Measurements from ENCODE around the gene CTBP2.

The CTBP2 gene

GRCh38 chr10:125006921-125007426, 153.4 kb downstream of the CTBP2 start:
- no peak for DNase-seq (ENCODE audit: low read depth)
- TF ChIP-seq CTCF (IDR thresholded peaks at IDR 0.05; ENCODE audit: insufficient read depth, low read depth, low read length, missing control alignments) = no peak
- no peak overlapping the region for H3K4me3 ChIP-seq (ENCODE audit: low read depth, low read length)

GRCh38 chr10:125006188-125006680, 154.1 kb downstream of the CTBP2 start:
- no peak overlapping the region for H3K4me3 ChIP-seq (ENCODE audit: low read depth, low read length)
- TF ChIP-seq CTCF (IDR thresholded peaks at IDR 0.05; ENCODE audit: insufficient read depth, low read depth, low read length, missing control alignments) = no peak
- no peak for DNase-seq (ENCODE audit: low read depth)

- no peak overlapping the region for H3K4me3 ChIP-seq (ENCODE audit: low read depth, low read length)
- DNase-seq (ENCODE audit: low read depth) = no peak
- no peak for TF ChIP-seq CTCF (IDR thresholded peaks at IDR 0.05; ENCODE audit: insufficient read depth, low read depth, low read length, missing control alignments)
These were observed 154.8 kb downstream of the CTBP2 start for GRCh38 chr10:125005312-125006187.

GRCh38 chr10:125004571-125005311, 155.6 kb downstream of the CTBP2 start:
- no peak overlapping the region for H3K4me3 ChIP-seq (ENCODE audit: low read depth, low read length)
- no peak for TF ChIP-seq CTCF (IDR thresholded peaks at IDR 0.05; ENCODE audit: insufficient read depth, low read depth, low read length, missing control alignments)
- DNase-seq (ENCODE audit: low read depth) = no peak

- no peak for DNase-seq (ENCODE audit: low read depth)
- TF ChIP-seq CTCF (IDR thresholded peaks at IDR 0.05; ENCODE audit: insufficient read depth, low read depth, low read length, missing control alignments) = no peak
- no peak overlapping the region for H3K4me3 ChIP-seq (ENCODE audit: low read depth, low read length)
These were observed 156.4 kb downstream of the CTBP2 start for GRCh38 chr10:125003901-125004467.

- H3K4me3 ChIP-seq (ENCODE audit: low read depth, low read length) = no peak overlapping the region
These were observed 157.0 kb downstream of the CTBP2 start for GRCh38 chr10:125003146-125003900.

More at GRCh38 chr10:125003146-125003900, 157.0 kb downstream of the CTBP2 start:
- no peak for DNase-seq (ENCODE audit: low read depth)
- TF ChIP-seq CTCF (IDR thresholded peaks at IDR 0.05; ENCODE audit: insufficient read depth, low read depth, low read length, missing control alignments) = no peak

All from GM12865 (cell line).